Natural killer cell (primary cell): ENCODE measurements around the gene NAA35. TPM values are rescaled to one million over a fixed set of nuclear protein-coding genes. Genes with fewer than 3 reads are reported as not detected.
A peak's percentile ranks its signal among the peaks of the same experiment; 100 is the strongest.

Source experiments
- ATAC-seq, 3 donors: fragments of 150-1000 bp in 2 of 3; fragments of 200-7000 bp in 1 of 3; cut with Tn5 transposase; 1 replicate in 1 of 3; 2 replicates in 2 of 3; pipeline ENCODE4 v1.10.0; 2021; ENCODE audit warnings: mild to moderate bottlenecking in 2 of 3, moderate library complexity in 2 of 3
- DNase-seq, 2 donors: peaks; one replicate each; pipeline versions ENCODE4 v3.0.0 to v3.0.0-alpha.2; 2013 to 2021; ENCODE audit warnings: mixed read lengths in 1 of 2
- H3K27ac ChIP-seq: one replicate; pipeline ENCODE4 v1.5.1; 2013; ENCODE audit warnings: mild to moderate bottlenecking, low read length
- H3K27me3 ChIP-seq: one replicate; pipeline ENCODE4 v1.6.1; 2013; ENCODE audit warnings: low read length; ENCODE audit not compliant: control insufficient read depth, insufficient read depth
- H3K36me3 ChIP-seq: one replicate; pipeline ENCODE4 v1.6.1; 2013; ENCODE audit warnings: low read length; ENCODE audit not compliant: control insufficient read depth, insufficient read depth
- H3K4me1 ChIP-seq: one replicate; pipeline ENCODE4 v1.6.1; 2013; ENCODE audit warnings: low read length; ENCODE audit not compliant: control insufficient read depth, insufficient read depth
- H3K4me3 ChIP-seq: one replicate; pipeline ENCODE4 v1.5.1; 2013; ENCODE audit warnings: low read length
- H3K9me3 ChIP-seq: one replicate; pipeline ENCODE4 v1.6.1; 2013; ENCODE audit warnings: low read length; ENCODE audit not compliant: control insufficient read depth, insufficient read depth
- H3K27ac Mint-ChIP-seq, 2 donors: one replicate each; pipeline ENCODE4 v1.8.0; 2022; ENCODE audit warnings: mild to moderate bottlenecking in 2 of 2, mixed read lengths in 2 of 2, moderate library complexity in 1 of 2
- H3K27me3 Mint-ChIP-seq, 2 donors: one replicate each; pipeline ENCODE4 v1.8.0; 2022; ENCODE audit warnings: low read depth in 2 of 2, mixed read lengths in 2 of 2
- H3K36me3 Mint-ChIP-seq: one replicate; pipeline ENCODE4 v1.8.0; 2022; ENCODE audit warnings: mixed read lengths
- H3K4me1 Mint-ChIP-seq, 2 donors: one replicate each; pipeline ENCODE4 v1.8.0; 2022; ENCODE audit warnings: mixed read lengths in 2 of 2
- H3K4me3 Mint-ChIP-seq: one replicate; pipeline ENCODE4 v1.8.0; 2022; ENCODE audit warnings: mild to moderate bottlenecking, moderate library complexity, mixed read lengths
- H3K9me3 Mint-ChIP-seq, 2 donors: one replicate each; pipeline ENCODE4 v1.8.0; 2022; ENCODE audit warnings: mixed read lengths in 2 of 2
- WGBS: methylation state at CpG from one replicate; pipeline ENCODE4 v1.1.7; 2013; ENCODE audit warnings: missing lambda C conversion rate; ENCODE audit not compliant: insufficient coverage; 5-methylcytosine and 5-hydroxymethylcytosine counted together
- intact Hi-C: fragments of 100-400 bp; cut with micrococcal nuclease; formaldehyde crosslinking; loops from one replicate; pipeline ENCODE4 v1.14.2; 2022
- total RNA-seq, 4 donors: library from RNA; stranded (reverse); fragments of 120-200 nt in 1 of 4; gene quantifications; one replicate each; pipeline versions ENCODE4 v1.2.3 to v1.2.4, GENCODE V29; 2013 to 2022
- TF ChIP-seq, protein P1 (sequence below): fragments of 200-600 bp; IDR thresholded peaks from one replicate; pipeline ENCODE4 v1.8.0; 2022; ENCODE audit warnings: antibody characterized with exemption

Gene NAA35
- total RNA-seq, 3 donors from 2014 or later (not counting 1 experiment from before 2014, with no cell fraction given) = 19.9 to 27.6 (median 21.0) TPM

DNA sequence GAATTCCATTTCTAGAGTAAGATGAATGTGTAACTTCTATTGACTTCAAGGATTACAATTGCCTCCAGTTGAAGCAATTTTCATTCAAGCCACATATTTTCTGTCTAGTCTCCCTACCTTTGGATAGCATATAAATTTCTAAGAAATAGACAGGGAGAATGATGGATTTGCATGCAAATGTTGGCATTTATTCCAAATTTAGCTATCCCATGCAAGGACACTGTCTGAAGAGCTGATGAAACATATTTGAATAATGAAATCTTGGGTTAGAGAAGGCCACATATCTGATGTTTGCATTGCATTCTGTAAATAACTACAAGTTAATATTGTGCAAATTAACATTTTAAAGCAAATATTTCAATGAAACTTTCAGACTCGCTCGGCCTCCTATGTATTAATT, 36.0 kb upstream of the NAA35 start:
- H3K4me1 Mint-ChIP-seq = peaks cover 0 to 4% of the 10 kb centered on the region in 2 donors
- Histone ChIP-seq H3K27me3 (no peaks in the 10 kb centered on the region), H3K36me3 (no peaks in the 10 kb centered on the region), H3K9me3 (no peaks in the 10 kb centered on the region), H3K27ac (no peak overlapping the region), H3K4me1 (no peaks in the 10 kb centered on the region), H3K4me3 (no peak overlapping the region)
- 90% methylated on average over 2 of the region's 2 CpGs for WGBS
- no peak overlapping the region for H3K4me3 Mint-ChIP-seq
- TF ChIP-seq, protein P1, sequence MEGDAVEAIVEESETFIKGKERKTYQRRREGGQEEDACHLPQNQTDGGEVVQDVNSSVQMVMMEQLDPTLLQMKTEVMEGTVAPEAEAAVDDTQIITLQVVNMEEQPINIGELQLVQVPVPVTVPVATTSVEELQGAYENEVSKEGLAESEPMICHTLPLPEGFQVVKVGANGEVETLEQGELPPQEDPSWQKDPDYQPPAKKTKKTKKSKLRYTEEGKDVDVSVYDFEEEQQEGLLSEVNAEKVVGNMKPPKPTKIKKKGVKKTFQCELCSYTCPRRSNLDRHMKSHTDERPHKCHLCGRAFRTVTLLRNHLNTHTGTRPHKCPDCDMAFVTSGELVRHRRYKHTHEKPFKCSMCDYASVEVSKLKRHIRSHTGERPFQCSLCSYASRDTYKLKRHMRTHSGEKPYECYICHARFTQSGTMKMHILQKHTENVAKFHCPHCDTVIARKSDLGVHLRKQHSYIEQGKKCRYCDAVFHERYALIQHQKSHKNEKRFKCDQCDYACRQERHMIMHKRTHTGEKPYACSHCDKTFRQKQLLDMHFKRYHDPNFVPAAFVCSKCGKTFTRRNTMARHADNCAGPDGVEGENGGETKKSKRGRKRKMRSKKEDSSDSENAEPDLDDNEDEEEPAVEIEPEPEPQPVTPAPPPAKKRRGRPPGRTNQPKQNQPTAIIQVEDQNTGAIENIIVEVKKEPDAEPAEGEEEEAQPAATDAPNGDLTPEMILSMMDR = no peak
- H3K27me3 Mint-ChIP-seq = no peaks in the 10 kb centered on the region
- no peak for ATAC-seq
- intact Hi-C loops = no loop called here
- DNase-seq = no peak
- no peaks in the 10 kb centered on the region for H3K9me3 Mint-ChIP-seq
- H3K36me3 Mint-ChIP-seq = no peaks in the 10 kb centered on the region
- no peak overlapping the region for H3K27ac Mint-ChIP-seq

DNA sequence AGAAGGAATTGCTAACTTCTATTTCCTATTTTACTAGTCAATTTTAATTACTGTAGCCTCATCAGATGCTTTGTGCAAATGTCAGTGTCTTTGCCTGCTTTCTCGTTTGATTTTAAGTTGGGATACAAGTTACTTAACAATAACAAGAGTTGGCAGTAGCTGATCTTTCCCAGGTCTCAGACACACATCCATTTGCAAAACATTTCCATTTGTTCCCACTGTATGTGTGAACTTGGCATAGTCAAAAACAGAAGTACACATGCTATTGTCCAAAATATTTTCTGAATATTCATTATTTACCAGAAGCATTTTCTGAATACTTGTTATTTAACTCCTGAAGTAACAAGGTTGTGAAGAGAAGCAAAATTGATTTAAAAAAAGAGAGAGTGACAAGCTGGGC, 35.0 kb upstream of the NAA35 start:
- Mint-ChIP-seq H3K4me3 (no peak overlapping the region), H3K27ac (no peak overlapping the region), H3K27me3 (no peaks in the 10 kb centered on the region), H3K4me1 (no peaks in the 10 kb centered on the region), H3K9me3 (no peaks in the 10 kb centered on the region), H3K36me3 (no peaks in the 10 kb centered on the region)
- intact Hi-C loops = no loop called here
- Histone ChIP-seq H3K27ac (no peak overlapping the region), H3K36me3 (no peaks in the 10 kb centered on the region), H3K27me3 (no peaks in the 10 kb centered on the region), H3K4me1 (no peaks in the 10 kb centered on the region), H3K9me3 (no peaks in the 10 kb centered on the region), H3K4me3 (no peak overlapping the region)
- DNase-seq = no peak
- 83% methylated on average over 1 of the region's 1 CpG for WGBS
- TF ChIP-seq, protein P1 = no peak
- ATAC-seq = no peak

DNA sequence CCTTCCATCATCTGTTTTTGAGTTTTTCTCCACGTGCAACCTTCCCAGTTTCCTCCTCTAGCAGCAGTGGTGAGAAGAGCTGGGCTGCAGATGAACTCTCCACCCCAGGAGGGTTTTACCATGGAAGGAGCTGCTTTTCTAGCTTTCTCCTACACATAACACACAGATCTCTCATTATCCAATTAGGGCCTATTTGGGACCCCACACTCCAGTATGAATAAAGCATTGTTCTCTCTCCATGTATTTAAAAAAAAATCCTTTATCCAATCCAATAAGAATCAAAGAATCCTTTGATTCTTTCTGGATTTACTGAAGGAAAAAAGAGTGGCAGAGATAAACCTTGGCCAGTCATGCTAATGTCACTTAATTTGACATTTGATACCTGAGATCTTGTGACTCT, 31.6 kb upstream of the NAA35 start:
- H3K4me3 ChIP-seq = no peak overlapping the region
- H3K27ac Mint-ChIP-seq = no peak overlapping the region
- no peaks in the 10 kb centered on the region for H3K9me3 ChIP-seq
- ATAC-seq = no peak
- no peaks in the 10 kb centered on the region for H3K27me3 ChIP-seq
- H3K4me1 Mint-ChIP-seq = peaks cover 9% of the 10 kb centered on the region in 2 donors
- peaks cover 2% of the 10 kb centered on the region for H3K4me1 ChIP-seq
- no peaks in the 10 kb centered on the region for H3K36me3 Mint-ChIP-seq
- WGBS = 67% methylated on average over 1 of the region's 1 CpG
- intact Hi-C loops = no loop called here
- no peaks in the 10 kb centered on the region for H3K36me3 ChIP-seq
- DNase-seq = no peak
- H3K9me3 Mint-ChIP-seq = peaks cover 0 to 3% of the 10 kb centered on the region in 2 donors
- H3K27ac ChIP-seq = no peak overlapping the region
- H3K4me3 Mint-ChIP-seq = no peak overlapping the region
- TF ChIP-seq, protein P1 = no peak
- H3K27me3 Mint-ChIP-seq = no peaks in the 10 kb centered on the region

DNA sequence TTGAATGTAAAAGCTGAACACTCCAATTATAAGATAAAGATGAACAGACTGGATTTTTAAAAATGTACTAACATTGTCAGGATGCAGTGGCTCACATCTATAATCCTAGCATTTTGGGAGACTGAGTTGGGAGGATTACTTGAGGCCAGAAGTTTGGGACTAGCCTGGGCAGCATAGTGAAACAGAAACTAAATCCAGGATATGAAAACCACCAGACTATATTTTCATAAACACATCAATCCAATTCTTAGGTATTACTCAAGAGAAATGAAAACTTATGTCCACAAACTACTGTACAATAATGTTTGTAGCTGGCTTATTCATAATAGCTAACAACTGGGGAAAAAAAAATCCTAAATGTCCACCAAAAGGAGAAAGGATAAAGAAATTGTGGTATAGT, 26.8 kb upstream of the NAA35 start:
- peak overlapping the region; percentile 18 for H3K4me3 Mint-ChIP-seq
- Histone ChIP-seq H3K27me3 (no peaks in the 10 kb centered on the region), H3K4me1 (peaks cover 2% of the 10 kb centered on the region), H3K9me3 (no peaks in the 10 kb centered on the region), H3K27ac (no peak overlapping the region), H3K4me3 (no peak overlapping the region), H3K36me3 (no peaks in the 10 kb centered on the region)
- intact Hi-C loops = no loop called here
- peak overlapping the region; percentile 67 to 70 for H3K27ac Mint-ChIP-seq
- TF ChIP-seq, protein P1 = no peak
- peaks cover 0 to 3% of the 10 kb centered on the region in 2 donors for H3K9me3 Mint-ChIP-seq
- peaks cover 0 to 2% of the 10 kb centered on the region in 2 donors for H3K27me3 Mint-ChIP-seq
- H3K4me1 Mint-ChIP-seq = peaks cover 13 to 14% of the 10 kb centered on the region in 2 donors
- peak in 1 of 2 donors; percentile 9 for DNase-seq
- no peaks in the 10 kb centered on the region for H3K36me3 Mint-ChIP-seq
- peak in 1 of 3 donors; percentile 46 for ATAC-seq
